GM11168 (cell line): Measurements from ENCODE around the gene KIRREL1.

Experiments used
- in situ Hi-C: fragments of 300-500 bp; cut with MboI; formaldehyde crosslinking; loops from one replicate; pipeline ENCODE4 v1.12.0; 2022; ENCODE audit warnings: low sequenced_read_pairs; ENCODE audit not compliant: unreplicated experiment

The KIRREL1 gene

GRCh38 chr1:158099185-158099584 is 105.7 kb downstream of the KIRREL1 start:
- in situ Hi-C loops = no loop called here

GRCh38 chr1:158100498-158100897 is 107.1 kb downstream of the KIRREL1 start:
- in situ Hi-C loops = no loop called here

GRCh38 chr1:158101455-158101854 is 108.0 kb downstream of the KIRREL1 start:
- in situ Hi-C loops = no loop called here

- in situ Hi-C loops = no loop called here
These were observed 108.5 kb downstream of the KIRREL1 start for GRCh38 chr1:158101927-158102326.

- in situ Hi-C loops = no loop called here
These were observed 109.6 kb downstream of the KIRREL1 start for GRCh38 chr1:158102881-158103674.

GRCh38 chr1:158103861-158104522 is 110.5 kb downstream of the KIRREL1 start:
- in situ Hi-C loops = no loop called here

- in situ Hi-C loops = no loop called here
These were observed 111.4 kb downstream of the KIRREL1 start for GRCh38 chr1:158104891-158105290.

GRCh38 chr1:158105352-158106095 is 112.1 kb downstream of the KIRREL1 start:
- in situ Hi-C loops = no loop called here

GRCh38 chr1:158107916-158108315 is 114.5 kb downstream of the KIRREL1 start:
- in situ Hi-C loops = no loop called here

GRCh38 chr1:158112994-158113758 is 119.7 kb downstream of the KIRREL1 start:
- in situ Hi-C loops = no loop called here

GRCh38 chr1:158113759-158114127 is 120.3 kb downstream of the KIRREL1 start:
- in situ Hi-C loops = no loop called here

GRCh38 chr1:158115126-158115525 is 121.7 kb downstream of the KIRREL1 start:
- in situ Hi-C loops = no loop called here

- in situ Hi-C loops = no loop called here
These were observed 123.1 kb downstream of the KIRREL1 start for GRCh38 chr1:158116311-158117167.

GRCh38 chr1:158117854-158118704 is 124.6 kb downstream of the KIRREL1 start:
- in situ Hi-C loops = no loop called here

- in situ Hi-C loops = no loop called here
These were observed 125.4 kb downstream of the KIRREL1 start for GRCh38 chr1:158118713-158119402.

- in situ Hi-C loops = loop anchor here (10.0 kb wide), 1 partner anchor 135 kb away; no protein-coding TSS in a partner anchor
These were observed 126.7 kb downstream of the KIRREL1 start for GRCh38 chr1:158119976-158120653.

GRCh38 chr1:158121604-158122254 is 128.3 kb downstream of the KIRREL1 start:
- in situ Hi-C loops = loop anchor here (10.0 kb wide), 1 partner anchor 137 kb away; no protein-coding TSS in a partner anchor
